GM18505 (cell line): ENCODE results near the gene MAD1L1.
"Not testable (repeated sequence)": the region's sequence is repeated elsewhere in the genome, so short reads cannot be mapped to it uniquely, and the experiment has no call there.

ENCODE experiments used
- ATAC-seq: cut with Tn5 transposase; IDR thresholded peaks from one replicate; pipeline ENCODE4 v1.9.1; 2021; ENCODE audit not compliant: unreplicated experiment
- POLR2A ChIP-seq: IDR thresholded peaks from 4 replicates; pipeline ENCODE4 v1.6.1; 2011; ENCODE audit warnings: borderline replicate concordance; ENCODE audit not compliant: insufficient read depth, insufficient read length; ENCODE audit errors: extremely low read depth

MAD1L1 gene

GRCh38 chr7:1971946-1972654 is 260.6 kb downstream of the MAD1L1 start:
- no peak for TF ChIP-seq POLR2A
- no peak for ATAC-seq

- TF ChIP-seq POLR2A: no peak
- no peak for ATAC-seq
Measured at GRCh38 chr7:1970895-1971294, 261.9 kb downstream of the MAD1L1 start.

DNA sequence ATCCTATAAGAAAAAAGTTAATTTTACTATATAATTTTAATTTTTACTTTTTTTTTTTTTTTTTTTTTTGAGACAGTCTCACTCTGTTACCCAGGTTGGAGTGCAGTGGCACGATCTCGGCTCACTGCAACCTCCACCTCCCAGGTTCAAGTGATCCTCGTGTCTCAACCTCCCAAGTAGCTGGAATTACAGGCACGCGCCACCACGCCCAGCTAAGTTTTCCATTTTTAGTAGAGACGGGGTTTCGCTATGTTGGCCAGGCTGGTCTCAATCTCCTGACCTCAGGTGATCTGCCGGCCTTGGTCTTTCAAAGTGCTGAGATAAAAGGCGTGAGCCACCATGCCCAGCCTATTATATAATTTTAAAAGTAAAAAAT is 262.5 kb downstream of the MAD1L1 start:
- not testable (repeated sequence) for ATAC-seq

GRCh38 chr7:1969459-1970284 is 263.1 kb downstream of the MAD1L1 start:
- no peak for TF ChIP-seq POLR2A
- ATAC-seq: no peak

GRCh38 chr7:1968397-1969111 is 264.2 kb downstream of the MAD1L1 start:
- TF ChIP-seq POLR2A: no peak
- ATAC-seq: no peak

- no peak for TF ChIP-seq POLR2A
Measured at GRCh38 chr7:1967512-1968396, 265.0 kb downstream of the MAD1L1 start.

DNA sequence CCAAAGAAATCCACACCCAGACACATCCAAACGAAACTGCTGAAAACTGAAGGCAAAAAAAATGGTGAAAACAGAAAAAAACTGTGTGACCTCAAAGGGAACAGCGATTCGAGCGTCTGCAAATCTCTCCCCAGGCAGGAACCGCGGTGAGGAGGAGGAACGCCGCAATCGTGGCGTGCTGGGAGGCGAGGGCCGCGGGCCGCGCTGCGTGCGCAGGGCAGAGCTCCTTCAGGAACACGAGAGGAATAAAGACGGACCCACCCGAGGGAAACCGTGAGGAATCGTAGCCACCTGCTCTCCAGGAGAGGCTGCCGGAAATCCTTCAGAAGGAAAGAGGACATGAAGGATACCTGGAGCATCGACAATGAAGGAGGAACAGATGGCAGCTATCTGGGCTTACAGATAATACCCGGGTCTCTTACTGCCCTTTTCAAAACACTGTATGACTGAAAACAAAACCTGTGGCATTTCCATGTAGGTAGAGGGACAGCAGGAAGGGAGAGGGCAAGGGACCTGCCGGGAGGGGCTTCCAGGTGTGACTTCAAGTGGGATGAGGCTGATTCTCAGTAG is 266.0 kb downstream of the MAD1L1 start:
- TF ChIP-seq POLR2A: no peak
- no peak for ATAC-seq

More at GRCh38 chr7:1967512-1968396, 265.0 kb downstream of the MAD1L1 start:
- ATAC-seq: no peak

DNA sequence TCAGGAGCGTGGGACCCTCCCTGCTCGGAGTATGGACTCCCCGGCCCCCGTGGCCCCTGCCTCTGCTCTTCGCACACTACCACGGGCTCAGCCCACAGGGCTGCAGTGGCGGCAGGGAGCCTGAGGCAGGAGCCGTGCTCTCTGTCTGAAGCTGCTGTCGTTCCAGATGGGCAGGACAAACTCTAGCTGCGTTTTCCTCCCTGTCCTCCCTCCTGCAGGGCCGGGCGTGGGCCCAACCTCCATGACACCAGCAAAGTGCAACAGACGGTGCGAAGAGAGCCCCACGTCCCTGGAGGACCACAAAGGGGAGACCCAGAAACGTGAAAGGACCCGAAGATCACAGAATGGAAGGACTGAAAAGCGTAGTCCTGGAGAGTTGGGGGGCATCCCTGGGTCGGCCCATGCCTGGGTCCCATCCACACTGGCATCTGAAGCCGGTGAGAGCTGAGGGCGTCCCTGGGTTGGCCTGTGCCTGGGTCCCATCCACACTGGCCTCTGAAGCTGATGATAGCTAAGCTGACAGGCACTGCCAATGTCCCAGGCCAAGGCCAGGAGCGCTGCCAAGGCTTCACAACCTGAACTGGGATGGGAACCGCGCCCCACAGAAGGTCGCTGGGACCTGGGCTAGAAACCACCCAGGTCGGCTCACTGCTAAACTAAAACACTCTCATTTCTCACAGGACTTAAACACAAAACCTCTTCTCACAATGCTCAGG is 267.0 kb downstream of the MAD1L1 start:
- no peak for ATAC-seq
- no peak for TF ChIP-seq POLR2A

GRCh38 chr7:1964913-1965578 is 267.7 kb downstream of the MAD1L1 start:
- TF ChIP-seq POLR2A: no peak

DNA sequence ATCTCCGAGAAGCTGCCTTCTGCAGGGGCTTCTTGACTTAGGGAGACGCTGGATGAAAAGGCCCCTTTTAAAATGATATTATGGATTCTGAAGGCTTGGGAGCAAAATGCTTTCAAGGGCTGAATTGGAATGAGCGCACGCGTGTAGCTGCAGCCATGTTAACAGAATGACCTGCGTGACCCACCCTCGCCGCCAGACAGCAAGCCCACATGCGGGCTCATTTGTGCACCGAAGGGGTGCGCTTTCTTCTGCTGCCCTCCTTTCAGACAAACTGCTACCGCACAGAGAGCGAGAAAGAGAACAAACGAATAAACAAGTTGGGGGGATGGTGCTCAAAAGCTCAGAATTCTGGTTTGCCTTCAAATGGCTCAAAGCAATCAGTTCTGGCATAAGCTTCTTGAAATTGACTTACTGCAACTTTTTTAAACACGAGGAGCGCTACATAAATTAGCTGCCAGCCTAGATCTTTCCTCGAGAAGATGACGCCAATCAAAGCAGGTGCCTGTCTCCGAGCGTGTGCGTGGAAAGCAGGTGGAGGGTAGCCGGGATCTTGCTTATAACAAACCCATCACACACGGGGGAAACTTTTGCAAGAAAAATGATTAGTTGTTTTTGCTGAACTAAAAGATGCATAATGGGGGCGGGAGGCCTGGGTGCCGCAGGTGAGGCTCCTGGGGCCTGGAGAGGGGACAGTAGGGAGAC is 268.4 kb downstream of the MAD1L1 start:
- TF ChIP-seq POLR2A: no peak
- ATAC-seq: no peak

More at GRCh38 chr7:1964913-1965578, 267.7 kb downstream of the MAD1L1 start:
- ATAC-seq: no peak

GRCh38 chr7:1963575-1963974 is 269.2 kb downstream of the MAD1L1 start:
- ATAC-seq: no peak
- no peak for TF ChIP-seq POLR2A
